22Rv1 (cell line): ENCODE results near the gene FAM25A.
A peak's percentile ranks its signal among the peaks of the same experiment; 100 is the strongest.

Experiments used
- H3K27ac ChIP-seq: fragments of 450-650 bp; 2 replicates; pipeline ENCODE4 v1.5.1; 2017
- ZFX ChIP-seq: fragments of 450-650 bp; IDR thresholded peaks from 2 replicates; pipeline ENCODE4 v1.6.1; 2017; ENCODE audit warnings: antibody characterized with exemption, borderline replicate concordance
- TF ChIP-seq, protein P1 (sequence below): fragments of 450-650 bp; IDR thresholded peaks from 2 replicates; pipeline ENCODE4 v1.5.1; 2017; ENCODE audit warnings: mild to moderate bottlenecking

The FAM25A gene

GRCh38 chr10:87060280-87060928 is 40.3 kb downstream of the FAM25A start:
- H3K27ac ChIP-seq, result peak overlapping the region; percentile 17

GRCh38 chr10:87064651-87065050 is 44.6 kb downstream of the FAM25A start:
- TF ChIP-seq, protein P1, sequence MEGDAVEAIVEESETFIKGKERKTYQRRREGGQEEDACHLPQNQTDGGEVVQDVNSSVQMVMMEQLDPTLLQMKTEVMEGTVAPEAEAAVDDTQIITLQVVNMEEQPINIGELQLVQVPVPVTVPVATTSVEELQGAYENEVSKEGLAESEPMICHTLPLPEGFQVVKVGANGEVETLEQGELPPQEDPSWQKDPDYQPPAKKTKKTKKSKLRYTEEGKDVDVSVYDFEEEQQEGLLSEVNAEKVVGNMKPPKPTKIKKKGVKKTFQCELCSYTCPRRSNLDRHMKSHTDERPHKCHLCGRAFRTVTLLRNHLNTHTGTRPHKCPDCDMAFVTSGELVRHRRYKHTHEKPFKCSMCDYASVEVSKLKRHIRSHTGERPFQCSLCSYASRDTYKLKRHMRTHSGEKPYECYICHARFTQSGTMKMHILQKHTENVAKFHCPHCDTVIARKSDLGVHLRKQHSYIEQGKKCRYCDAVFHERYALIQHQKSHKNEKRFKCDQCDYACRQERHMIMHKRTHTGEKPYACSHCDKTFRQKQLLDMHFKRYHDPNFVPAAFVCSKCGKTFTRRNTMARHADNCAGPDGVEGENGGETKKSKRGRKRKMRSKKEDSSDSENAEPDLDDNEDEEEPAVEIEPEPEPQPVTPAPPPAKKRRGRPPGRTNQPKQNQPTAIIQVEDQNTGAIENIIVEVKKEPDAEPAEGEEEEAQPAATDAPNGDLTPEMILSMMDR, result no peak
- TF ChIP-seq ZFX, result no peak
- H3K27ac ChIP-seq, result no peak overlapping the region

More at GRCh38 chr10:87060280-87060928, 40.3 kb downstream of the FAM25A start:
- no peak for TF ChIP-seq ZFX
- TF ChIP-seq, protein P1, result no peak

- H3K27ac ChIP-seq, result peak overlapping the region; percentile 21; the same call in 1 of the 2 replicates
- no peak for TF ChIP-seq ZFX
- TF ChIP-seq, protein P1, result no peak
Measured at GRCh38 chr10:87066178-87066577, 46.1 kb downstream of the FAM25A start.

GRCh38 chr10:87066865-87067264 is 46.8 kb downstream of the FAM25A start:
- peak overlapping the region; percentile 21; the same call in 1 of the 2 replicates for H3K27ac ChIP-seq
- TF ChIP-seq, protein P1, result no peak
- TF ChIP-seq ZFX, result no peak

GRCh38 chr10:87068281-87068680 is 48.2 kb downstream of the FAM25A start:
- no peak overlapping the region for H3K27ac ChIP-seq
- no peak for TF ChIP-seq ZFX
- TF ChIP-seq, protein P1, result no peak

GRCh38 chr10:87072449-87072848 is 52.4 kb downstream of the FAM25A start:
- TF ChIP-seq, protein P1, result no peak
- TF ChIP-seq ZFX, result no peak
- no peak overlapping the region for H3K27ac ChIP-seq
